Parathyroid adenoma (tissue), 2 donors: Measurements from ENCODE around the gene PXMP2.

Experiments used
- H2AFZ ChIP-seq: fragments of 300-600 bp; sonication (generic); one replicate; pipeline ENCODE4 v1.7.0; 2017; ENCODE audit warnings: antibody characterized with exemption, mild to moderate bottlenecking
- H3K27ac ChIP-seq: fragments of 300-600 bp; sonication (generic); one replicate; pipeline ENCODE4 v1.7.0; 2017
- H3K27me3 ChIP-seq: fragments of 300-600 bp; sonication (generic); one replicate; pipeline ENCODE4 v1.7.0; 2017; ENCODE audit warnings: low read length; ENCODE audit not compliant: control insufficient read depth, insufficient read depth
- H3K36me3 ChIP-seq: fragments of 300-600 bp; sonication (generic); one replicate; pipeline ENCODE4 v1.7.0; 2017; ENCODE audit warnings: low read length; ENCODE audit not compliant: control insufficient read depth, insufficient read depth
- H3K4me1 ChIP-seq: fragments of 300-600 bp; sonication (generic); one replicate; pipeline ENCODE4 v1.7.0; 2017; ENCODE audit warnings: control low read depth
- H3K4me2 ChIP-seq: fragments of 300-600 bp; sonication (generic); one replicate; pipeline ENCODE4 v1.7.0; 2017; ENCODE audit warnings: low read length
- H3K4me3 ChIP-seq: fragments of 300-600 bp; sonication (generic); one replicate; pipeline ENCODE4 v1.7.0; 2017; ENCODE audit warnings: low read depth, low read length
- H3K79me2 ChIP-seq: fragments of 300-600 bp; sonication (generic); one replicate; pipeline ENCODE4 v1.7.0; 2017; ENCODE audit warnings: control low read depth
- H3K9ac ChIP-seq: fragments of 300-600 bp; sonication (generic); one replicate; pipeline ENCODE4 v1.7.0; 2017; ENCODE audit warnings: mild to moderate bottlenecking
- H3K9me3 ChIP-seq: fragments of 300-600 bp; sonication (generic); one replicate; pipeline ENCODE4 v1.7.0; 2017; ENCODE audit warnings: low read length; ENCODE audit not compliant: control insufficient read depth
- TF ChIP-seq, protein P1 (sequence below): fragments of 300-600 bp; sonication (generic); IDR thresholded peaks from one replicate; pipeline ENCODE4 v1.7.0; 2017; ENCODE audit warnings: antibody characterized with exemption, mild to moderate bottlenecking
- donor health status: primary hyperparathyroidism.

Gene PXMP2

DNA sequence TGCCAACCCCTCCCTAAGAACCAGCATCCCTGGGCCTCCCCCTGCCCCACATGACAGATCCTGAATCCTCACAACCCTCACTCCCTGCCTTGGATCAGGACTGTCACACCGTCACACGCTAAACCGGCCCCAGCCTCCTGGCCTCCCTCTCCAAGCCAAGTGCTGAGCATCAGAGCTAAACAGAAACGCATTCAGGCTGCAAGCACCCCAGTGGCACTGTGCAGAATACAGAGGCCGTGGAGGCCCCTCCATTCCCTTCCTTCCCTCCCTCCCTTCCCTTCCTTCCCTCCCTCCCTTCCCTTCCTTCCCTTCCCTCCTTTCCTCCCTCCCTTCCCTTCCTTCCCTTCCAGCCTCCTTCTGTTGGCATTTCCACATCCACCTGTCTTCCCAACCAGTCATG is 12.8 kb upstream of the PXMP2 start:
- Histone ChIP-seq H3K4me3 (no peak overlapping the region), H3K4me1 (no peaks in the 10 kb centered on the region), H3K27ac (no peak overlapping the region), H3K9me3 (no peaks in the 10 kb centered on the region), H3K27me3 (no peaks in the 10 kb centered on the region), H3K9ac (no peak overlapping the region), H3K79me2 (no peaks in the 10 kb centered on the region), H2AFZ (no peak overlapping the region), H3K36me3 (no peaks in the 10 kb centered on the region), H3K4me2 (no peak overlapping the region)
- TF ChIP-seq, protein P1, sequence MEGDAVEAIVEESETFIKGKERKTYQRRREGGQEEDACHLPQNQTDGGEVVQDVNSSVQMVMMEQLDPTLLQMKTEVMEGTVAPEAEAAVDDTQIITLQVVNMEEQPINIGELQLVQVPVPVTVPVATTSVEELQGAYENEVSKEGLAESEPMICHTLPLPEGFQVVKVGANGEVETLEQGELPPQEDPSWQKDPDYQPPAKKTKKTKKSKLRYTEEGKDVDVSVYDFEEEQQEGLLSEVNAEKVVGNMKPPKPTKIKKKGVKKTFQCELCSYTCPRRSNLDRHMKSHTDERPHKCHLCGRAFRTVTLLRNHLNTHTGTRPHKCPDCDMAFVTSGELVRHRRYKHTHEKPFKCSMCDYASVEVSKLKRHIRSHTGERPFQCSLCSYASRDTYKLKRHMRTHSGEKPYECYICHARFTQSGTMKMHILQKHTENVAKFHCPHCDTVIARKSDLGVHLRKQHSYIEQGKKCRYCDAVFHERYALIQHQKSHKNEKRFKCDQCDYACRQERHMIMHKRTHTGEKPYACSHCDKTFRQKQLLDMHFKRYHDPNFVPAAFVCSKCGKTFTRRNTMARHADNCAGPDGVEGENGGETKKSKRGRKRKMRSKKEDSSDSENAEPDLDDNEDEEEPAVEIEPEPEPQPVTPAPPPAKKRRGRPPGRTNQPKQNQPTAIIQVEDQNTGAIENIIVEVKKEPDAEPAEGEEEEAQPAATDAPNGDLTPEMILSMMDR: no peak

GRCh38 chr12:132675757-132676432 is 11.5 kb upstream of the PXMP2 start:
- no peaks in the 10 kb centered on the region for H3K4me1 ChIP-seq

GRCh38 chr12:132677492-132677891 is 9.9 kb upstream of the PXMP2 start:
- no peak overlapping the region for H3K9ac ChIP-seq
- no peaks in the 10 kb centered on the region for H3K4me1 ChIP-seq
- TF ChIP-seq, protein P1: no peak
- H3K36me3 ChIP-seq: no peaks in the 10 kb centered on the region
- H3K9me3 ChIP-seq: no peaks in the 10 kb centered on the region
- no peak overlapping the region for H3K4me3 ChIP-seq
- no peaks in the 10 kb centered on the region for H3K27me3 ChIP-seq
- no peak overlapping the region for H3K4me2 ChIP-seq
- H3K27ac ChIP-seq: no peak overlapping the region
- H3K79me2 ChIP-seq: peaks cover 2% of the 10 kb centered on the region
- H2AFZ ChIP-seq: no peak overlapping the region

More at GRCh38 chr12:132675757-132676432, 11.5 kb upstream of the PXMP2 start:
- TF ChIP-seq, protein P1: no peak
- H3K4me2 ChIP-seq: no peak overlapping the region
- H3K27me3 ChIP-seq: no peaks in the 10 kb centered on the region
- no peak overlapping the region for H3K27ac ChIP-seq
- H3K36me3 ChIP-seq: no peaks in the 10 kb centered on the region
- H3K4me3 ChIP-seq: no peak overlapping the region
- H2AFZ ChIP-seq: no peak overlapping the region
- H3K79me2 ChIP-seq: no peaks in the 10 kb centered on the region
- H3K9me3 ChIP-seq: no peaks in the 10 kb centered on the region
- no peak overlapping the region for H3K9ac ChIP-seq

DNA sequence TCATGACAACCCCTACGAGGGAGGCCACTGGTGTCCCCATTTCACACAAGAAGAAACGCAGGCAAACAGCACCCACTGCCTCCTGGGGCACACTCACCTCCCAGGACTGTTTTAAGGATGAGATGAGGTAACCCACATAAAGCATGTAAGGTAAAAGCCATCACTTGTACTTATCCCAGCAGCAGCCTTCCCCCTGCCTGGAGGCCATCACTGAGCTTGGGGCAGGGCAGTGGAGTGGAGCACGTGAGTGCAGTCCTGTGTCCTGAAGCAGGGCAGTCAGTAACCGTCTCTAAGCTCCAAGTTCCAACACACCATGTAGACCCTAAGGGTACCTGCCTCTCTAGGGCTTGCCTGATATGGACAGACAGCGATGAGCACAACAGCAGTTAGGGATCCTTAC is 2.0 kb upstream of the PXMP2 start:
- no peaks in the 10 kb centered on the region for H3K27me3 ChIP-seq
- H3K9me3 ChIP-seq: no peaks in the 10 kb centered on the region
- no peak overlapping the region for H3K27ac ChIP-seq
- no peaks in the 10 kb centered on the region for H3K36me3 ChIP-seq
- no peaks in the 10 kb centered on the region for H3K4me1 ChIP-seq
- H3K4me2 ChIP-seq: no peak overlapping the region
- no peak overlapping the region for H3K4me3 ChIP-seq
- H3K9ac ChIP-seq: no peak overlapping the region
- TF ChIP-seq, protein P1: no peak
- peaks cover 10% of the 10 kb centered on the region for H3K79me2 ChIP-seq
- no peak overlapping the region for H2AFZ ChIP-seq

DNA sequence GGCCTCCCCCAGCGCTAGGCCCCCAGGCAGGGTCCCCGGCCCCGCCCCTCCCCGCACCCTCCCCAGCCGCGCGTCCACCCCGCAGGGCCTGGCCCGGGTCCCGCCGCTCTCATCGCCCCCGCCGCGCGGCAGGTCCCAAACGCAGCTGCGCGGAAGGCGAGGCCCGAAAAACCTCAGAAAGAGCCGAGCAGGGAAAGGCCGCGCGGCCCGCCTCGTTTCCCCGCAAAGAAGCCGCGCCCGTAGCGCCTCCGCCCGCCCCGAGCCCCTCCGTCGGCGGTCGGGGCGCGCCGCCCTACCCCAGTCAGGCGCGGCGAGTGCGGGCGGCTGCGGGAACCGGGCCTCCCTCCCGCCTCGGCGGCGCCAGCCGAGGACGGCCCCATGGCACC is 569 bp upstream of the PXMP2 start:
- Histone ChIP-seq H3K27me3 (no peaks in the 10 kb centered on the region), H3K79me2 (peaks cover 8% of the 10 kb centered on the region), H3K4me1 (no peaks in the 10 kb centered on the region), H3K27ac (no peak overlapping the region), H3K9ac (no peak overlapping the region), H3K9me3 (no peaks in the 10 kb centered on the region), H3K4me2 (peak overlapping the region; percentile 72), H2AFZ (peak overlapping the region; percentile 83), H3K36me3 (no peaks in the 10 kb centered on the region), H3K4me3 (peak overlapping the region; percentile 55)
- TF ChIP-seq, protein P1: no peak
